GM12878 (cell line): ENCODE results near the gene IL17RE. TPM values are rescaled to one million over a fixed set of nuclear protein-coding genes. Genes with fewer than 3 reads are reported as not detected.

Source experiments
- ASH2L ChIP-seq: fragments of 300-600, 200-600 bp; sonication (generic); IDR thresholded peaks from 2 replicates; pipeline ENCODE4 v1.6.1; 2017; ENCODE audit warnings: low read depth, mild to moderate bottlenecking, borderline replicate concordance
- ATF7 ChIP-seq: fragments of 450-650 bp; IDR thresholded peaks from 2 replicates; pipeline ENCODE4 v1.6.1; 2016; ENCODE audit warnings: low read depth, mild to moderate bottlenecking
- BACH1 ChIP-seq: fragments of 450-650 bp; IDR thresholded peaks from 2 replicates; pipeline ENCODE4 v1.6.1; 2017; ENCODE audit warnings: mild to moderate bottlenecking, borderline replicate concordance
- EED ChIP-seq: sonication (generic); IDR thresholded peaks from 2 replicates; pipeline ENCODE4 v1.6.1; 2016; ENCODE audit warnings: antibody characterized with exemption, low read depth
- JUND ChIP-seq: IDR thresholded peaks from 2 replicates; pipeline ENCODE4 v1.6.1; 2012; ENCODE audit warnings: low read depth, mild to moderate bottlenecking, low read length, improper control_type of control experiment, moderate library complexity
- KLF5 ChIP-seq: fragments of 450-650 bp; IDR thresholded peaks from 2 replicates; pipeline ENCODE4 v1.6.1; 2014; ENCODE audit warnings: mild to moderate bottlenecking; ENCODE audit not compliant: partially characterized antibody
- LARP7 ChIP-seq: fragments of 450-650 bp; IDR thresholded peaks from 2 replicates; pipeline ENCODE4 v1.6.1; 2017; ENCODE audit warnings: mild to moderate bottlenecking
- MEF2A ChIP-seq: IDR thresholded peaks from 2 replicates; pipeline ENCODE4 v1.6.1; 2011; ENCODE audit warnings: low read depth, mild to moderate bottlenecking, low read length, moderate library complexity; ENCODE audit not compliant: insufficient read depth
- NBN ChIP-seq: fragments of 450-650 bp; IDR thresholded peaks from 2 replicates; pipeline ENCODE4 v1.6.1; 2016
- NRF1 ChIP-seq: conservative IDR thresholded peaks from 2 replicates; pipeline ENCODE4 v1.6.1; 2011; ENCODE audit warnings: mild to moderate bottlenecking, low read depth, low read length, improper control_type of control experiment
- RELA ChIP-seq: fragments of 450-650 bp; IDR thresholded peaks from 2 replicates; pipeline ENCODE4 v1.8.0; 2014; ENCODE audit warnings: borderline replicate concordance; ENCODE audit not compliant: partially characterized antibody
- SMAD1 ChIP-seq: fragments of 450-650 bp; IDR thresholded peaks from 2 replicates; pipeline ENCODE4 v1.6.1; 2018; ENCODE audit warnings: mild to moderate bottlenecking, low read depth; ENCODE audit not compliant: partially characterized antibody
- SMC3 ChIP-seq: IDR thresholded peaks from 2 replicates; pipeline ENCODE4 v1.6.1; 2011; ENCODE audit warnings: low read length, improper control_type of control experiment, borderline replicate concordance
- SREBF1 ChIP-seq: IDR thresholded peaks from 2 replicates; pipeline ENCODE4 v1.6.1; 2012; ENCODE audit warnings: mild to moderate bottlenecking, low read length
- STAT3 ChIP-seq: IDR thresholded peaks from 2 replicates; pipeline ENCODE4 v1.6.1; 2011; ENCODE audit warnings: low read depth, low read length, improper control_type of control experiment
- ZNF207 ChIP-seq: fragments of 450-650 bp; IDR thresholded peaks from 2 replicates; pipeline ENCODE4 v1.6.1; 2014; ENCODE audit warnings: antibody characterized with exemption, mild to moderate bottlenecking, borderline replicate concordance
- polyA plus RNA-seq, 11 experiments: library from polyadenylated mRNA; depleted of rRNA in 4 of 11; unstranded in 6 of 11; stranded (reverse) in 5 of 11; fragments of >200 nt; fragmentation: Nextera tagmentation in 4 of 11; fragmentation: Illumina TruSeq in 1 of 11; extraction: Ambion mirVana in 4 of 11; extraction: Trizol in 1 of 11; gene quantifications; 1 replicate in 1 of 11; 2 replicates in 10 of 11; pipeline versions ENCODE4 v1.2.1 to v1.2.3, GENCODE V29; 2011 to 2016; ENCODE audit warnings: inconsistent platforms in 2 of 11, missing spikeins in 2 of 11, low read depth in 1 of 11
- total RNA-seq, 4 experiments: library from RNA; depleted of rRNA in 3 of 4; stranded (reverse); fragments of >200 nt in 3 of 4; fragmentation: Illumina TruSeq in 1 of 4; extraction: Trizol in 1 of 4; gene quantifications; 2 replicates each; pipeline versions ENCODE4 v1.2.1 to v1.2.3, GENCODE V29; 2013 to 2021
- TF ChIP-seq, protein P1 (sequence below), 3 experiments: IDR thresholded peaks in 2 of 3; conservative IDR thresholded peaks in 1 of 3; 2 replicates each; pipeline ENCODE4 v1.5.1; 2011; ENCODE audit warnings: low read depth in 3 of 3, low read length in 3 of 3, mild to moderate bottlenecking in 3 of 3, control low read depth in 2 of 3, moderate library complexity in 2 of 3, inconsistent platforms in 1 of 3, mixed read lengths in 1 of 3; ENCODE audit not compliant: control insufficient read depth in 2 of 3, insufficient read depth in 1 of 3; ENCODE audit errors: extremely low read depth in 1 of 3
- TF ChIP-seq, protein P2 (sequence below): fragments of 450-650 bp; IDR thresholded peaks from 2 replicates; pipeline ENCODE4 v1.6.1; 2016; ENCODE audit warnings: mild to moderate bottlenecking
- TF ChIP-seq, protein P3 (sequence below): fragments of 450-650 bp; IDR thresholded peaks from 2 replicates; pipeline ENCODE4 v1.6.1; 2017; ENCODE audit warnings: low read depth, mild to moderate bottlenecking, moderate library complexity
- TF ChIP-seq, protein P4 (sequence below): fragments of 450-650 bp; IDR thresholded peaks from 2 replicates; pipeline ENCODE4 v1.6.1; 2016; ENCODE audit warnings: mild to moderate bottlenecking
- TF ChIP-seq, protein P5 (sequence below): IDR thresholded peaks from 2 replicates; pipeline ENCODE4 v1.6.1; 2011; ENCODE audit warnings: borderline replicate concordance, low read depth, mild to moderate bottlenecking, moderate library complexity, mixed read lengths, low read length; ENCODE audit not compliant: insufficient read depth; ENCODE audit errors: extremely low read length
- TF ChIP-seq, protein P6 (sequence below): IDR thresholded peaks from 2 replicates; pipeline ENCODE4 v1.6.1; 2012; ENCODE audit warnings: low read length, inconsistent platforms

IL17RE gene
- total and polyA plus RNA-seq, 10 of the 15 experiments (the other 5 are each of a cell fraction or from before 2014, with no cell fraction given) = 0.04 to 0.51 (median 0.12) TPM; not detected in 2

DNA sequence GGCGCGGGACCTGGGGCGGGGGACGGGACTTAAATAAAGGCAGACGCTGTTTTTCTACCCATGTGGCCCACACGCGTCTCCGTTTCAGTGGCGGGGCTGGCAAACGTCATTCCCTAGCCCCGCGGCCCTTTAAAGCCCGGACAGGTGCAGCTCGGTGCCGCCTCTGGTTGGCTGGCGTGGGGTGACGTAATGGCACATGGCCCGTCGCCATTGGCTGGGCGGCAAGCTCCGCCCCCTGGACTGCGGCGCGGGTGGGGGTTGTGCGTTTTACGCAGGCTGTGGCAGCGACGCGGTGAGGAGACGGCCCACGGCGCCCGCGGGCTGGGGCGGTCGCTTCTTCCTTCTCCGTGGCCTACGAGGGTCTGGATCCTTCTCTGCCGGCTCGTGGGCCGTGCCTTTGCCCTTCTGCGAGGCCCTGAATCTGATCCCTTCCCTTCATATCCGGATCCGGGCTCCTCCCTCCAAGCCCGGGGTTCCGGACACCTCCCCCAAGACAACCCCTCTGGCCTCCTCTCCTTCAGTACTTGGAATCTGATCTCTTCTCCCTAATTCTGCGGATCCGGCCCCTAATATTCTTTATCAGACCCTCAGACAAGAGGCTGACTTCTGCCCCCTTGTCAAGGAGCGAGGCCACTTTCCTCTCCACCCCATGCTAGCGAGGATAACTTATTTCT, 31.1 kb downstream of the IL17RE start, which contains the start of gene CRELD1 (continued):
- TF ChIP-seq SREBF1 (peak; percentile 9; the same call in 1 of the 2 replicates), NBN (0 out of 2 replicates have a peak, but pooled peaks have one; percentile 50), NRF1 (no peak), BACH1 (no peak), SMC3 (no peak), RELA (no peak), JUND (peak; percentile 60; the same call in 1 of the 2 replicates), ASH2L (no peak), ZNF207 (no peak), EED (no peak), KLF5 (no peak), SMAD1 (no peak), LARP7 (peak; percentile 30; the same call in 1 of the 2 replicates), MEF2A (no peak), STAT3 (no peak), ATF7 (peak; percentile 98)
- TF ChIP-seq, protein P1, sequence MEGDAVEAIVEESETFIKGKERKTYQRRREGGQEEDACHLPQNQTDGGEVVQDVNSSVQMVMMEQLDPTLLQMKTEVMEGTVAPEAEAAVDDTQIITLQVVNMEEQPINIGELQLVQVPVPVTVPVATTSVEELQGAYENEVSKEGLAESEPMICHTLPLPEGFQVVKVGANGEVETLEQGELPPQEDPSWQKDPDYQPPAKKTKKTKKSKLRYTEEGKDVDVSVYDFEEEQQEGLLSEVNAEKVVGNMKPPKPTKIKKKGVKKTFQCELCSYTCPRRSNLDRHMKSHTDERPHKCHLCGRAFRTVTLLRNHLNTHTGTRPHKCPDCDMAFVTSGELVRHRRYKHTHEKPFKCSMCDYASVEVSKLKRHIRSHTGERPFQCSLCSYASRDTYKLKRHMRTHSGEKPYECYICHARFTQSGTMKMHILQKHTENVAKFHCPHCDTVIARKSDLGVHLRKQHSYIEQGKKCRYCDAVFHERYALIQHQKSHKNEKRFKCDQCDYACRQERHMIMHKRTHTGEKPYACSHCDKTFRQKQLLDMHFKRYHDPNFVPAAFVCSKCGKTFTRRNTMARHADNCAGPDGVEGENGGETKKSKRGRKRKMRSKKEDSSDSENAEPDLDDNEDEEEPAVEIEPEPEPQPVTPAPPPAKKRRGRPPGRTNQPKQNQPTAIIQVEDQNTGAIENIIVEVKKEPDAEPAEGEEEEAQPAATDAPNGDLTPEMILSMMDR (IDR thresholded peaks at IDR 0.05 in 2 of 3, conservative IDR thresholded peaks at IDR 0.05 in 1 of 3; ENCODE audit: control insufficient read depth in 2 of 3, extremely low read depth in 1 of 3, insufficient read depth in 1 of 3, low read depth in 3 of 3, low read length in 3 of 3) = no peak
- TF ChIP-seq, protein P2, sequence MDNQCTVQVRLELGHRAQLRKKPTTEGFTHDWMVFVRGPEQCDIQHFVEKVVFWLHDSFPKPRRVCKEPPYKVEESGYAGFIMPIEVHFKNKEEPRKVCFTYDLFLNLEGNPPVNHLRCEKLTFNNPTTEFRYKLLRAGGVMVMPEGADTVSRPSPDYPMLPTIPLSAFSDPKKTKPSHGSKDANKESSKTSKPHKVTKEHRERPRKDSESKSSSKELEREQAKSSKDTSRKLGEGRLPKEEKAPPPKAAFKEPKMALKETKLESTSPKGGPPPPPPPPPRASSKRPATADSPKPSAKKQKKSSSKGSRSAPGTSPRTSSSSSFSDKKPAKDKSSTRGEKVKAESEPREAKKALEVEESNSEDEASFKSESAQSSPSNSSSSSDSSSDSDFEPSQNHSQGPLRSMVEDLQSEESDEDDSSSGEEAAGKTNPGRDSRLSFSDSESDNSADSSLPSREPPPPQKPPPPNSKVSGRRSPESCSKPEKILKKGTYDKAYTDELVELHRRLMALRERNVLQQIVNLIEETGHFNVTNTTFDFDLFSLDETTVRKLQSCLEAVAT = no peak
- TF ChIP-seq, protein P3, sequence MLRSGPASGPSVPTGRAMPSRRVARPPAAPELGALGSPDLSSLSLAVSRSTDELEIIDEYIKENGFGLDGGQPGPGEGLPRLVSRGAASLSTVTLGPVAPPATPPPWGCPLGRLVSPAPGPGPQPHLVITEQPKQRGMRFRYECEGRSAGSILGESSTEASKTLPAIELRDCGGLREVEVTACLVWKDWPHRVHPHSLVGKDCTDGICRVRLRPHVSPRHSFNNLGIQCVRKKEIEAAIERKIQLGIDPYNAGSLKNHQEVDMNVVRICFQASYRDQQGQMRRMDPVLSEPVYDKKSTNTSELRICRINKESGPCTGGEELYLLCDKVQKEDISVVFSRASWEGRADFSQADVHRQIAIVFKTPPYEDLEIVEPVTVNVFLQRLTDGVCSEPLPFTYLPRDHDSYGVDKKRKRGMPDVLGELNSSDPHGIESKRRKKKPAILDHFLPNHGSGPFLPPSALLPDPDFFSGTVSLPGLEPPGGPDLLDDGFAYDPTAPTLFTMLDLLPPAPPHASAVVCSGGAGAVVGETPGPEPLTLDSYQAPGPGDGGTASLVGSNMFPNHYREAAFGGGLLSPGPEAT = peak; percentile 59; the same call in 1 of the 2 replicates
- TF ChIP-seq, protein P4, sequence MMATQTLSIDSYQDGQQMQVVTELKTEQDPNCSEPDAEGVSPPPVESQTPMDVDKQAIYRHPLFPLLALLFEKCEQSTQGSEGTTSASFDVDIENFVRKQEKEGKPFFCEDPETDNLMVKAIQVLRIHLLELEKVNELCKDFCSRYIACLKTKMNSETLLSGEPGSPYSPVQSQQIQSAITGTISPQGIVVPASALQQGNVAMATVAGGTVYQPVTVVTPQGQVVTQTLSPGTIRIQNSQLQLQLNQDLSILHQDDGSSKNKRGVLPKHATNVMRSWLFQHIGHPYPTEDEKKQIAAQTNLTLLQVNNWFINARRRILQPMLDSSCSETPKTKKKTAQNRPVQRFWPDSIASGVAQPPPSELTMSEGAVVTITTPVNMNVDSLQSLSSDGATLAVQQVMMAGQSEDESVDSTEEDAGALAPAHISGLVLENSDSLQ = no peak
- TF ChIP-seq, protein P5, sequence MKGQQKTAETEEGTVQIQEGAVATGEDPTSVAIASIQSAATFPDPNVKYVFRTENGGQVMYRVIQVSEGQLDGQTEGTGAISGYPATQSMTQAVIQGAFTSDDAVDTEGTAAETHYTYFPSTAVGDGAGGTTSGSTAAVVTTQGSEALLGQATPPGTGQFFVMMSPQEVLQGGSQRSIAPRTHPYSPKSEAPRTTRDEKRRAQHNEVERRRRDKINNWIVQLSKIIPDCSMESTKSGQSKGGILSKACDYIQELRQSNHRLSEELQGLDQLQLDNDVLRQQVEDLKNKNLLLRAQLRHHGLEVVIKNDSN = peak; percentile 48
- TF ChIP-seq, protein P6, sequence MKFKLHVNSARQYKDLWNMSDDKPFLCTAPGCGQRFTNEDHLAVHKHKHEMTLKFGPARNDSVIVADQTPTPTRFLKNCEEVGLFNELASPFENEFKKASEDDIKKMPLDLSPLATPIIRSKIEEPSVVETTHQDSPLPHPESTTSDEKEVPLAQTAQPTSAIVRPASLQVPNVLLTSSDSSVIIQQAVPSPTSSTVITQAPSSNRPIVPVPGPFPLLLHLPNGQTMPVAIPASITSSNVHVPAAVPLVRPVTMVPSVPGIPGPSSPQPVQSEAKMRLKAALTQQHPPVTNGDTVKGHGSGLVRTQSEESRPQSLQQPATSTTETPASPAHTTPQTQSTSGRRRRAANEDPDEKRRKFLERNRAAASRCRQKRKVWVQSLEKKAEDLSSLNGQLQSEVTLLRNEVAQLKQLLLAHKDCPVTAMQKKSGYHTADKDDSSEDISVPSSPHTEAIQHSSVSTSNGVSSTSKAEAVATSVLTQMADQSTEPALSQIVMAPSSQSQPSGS = no peak
